ENCODE results near the gene ACMSD.

GRCh38 chr2:134926231-134926931 is 88.0 kb downstream of the ACMSD start:
- TF ChIP-seq CTCF (IDR thresholded peaks at IDR 0.05; ENCODE audit: poor library complexity, severe bottlenecking), result no peak
- TF ChIP-seq EP300 (conservative IDR thresholded peaks at IDR 0.05; ENCODE audit: poor library complexity, severe bottlenecking), result no peak
- TF ChIP-seq MXI1 (conservative IDR thresholded peaks at IDR 0.05; ENCODE audit: poor library complexity, severe bottlenecking), result no peak
- TF ChIP-seq REST (IDR thresholded peaks at IDR 0.05; ENCODE audit: borderline replicate concordance), result no peak
- TF ChIP-seq EZH2 (IDR thresholded peaks at IDR 0.05; ENCODE audit: borderline replicate concordance, insufficient read depth, low read length, poor library complexity, severe bottlenecking), result no peak
- TF ChIP-seq POLR2AphosphoS5 (IDR thresholded peaks at IDR 0.05), result no peak
- TF ChIP-seq TAF1 (IDR thresholded peaks at IDR 0.05; ENCODE audit: low read depth), result no peak
- TF ChIP-seq SMC3 (conservative IDR thresholded peaks at IDR 0.05; ENCODE audit: poor library complexity), result no peak

All from neural cell (in vitro differentiated cells).